ENCODE results near the gene BRAF.
"Not testable (repeated sequence)": the region's sequence is repeated elsewhere in the genome, so short reads cannot be mapped to it uniquely, and the experiment has no call there.

Gene BRAF

DNA sequence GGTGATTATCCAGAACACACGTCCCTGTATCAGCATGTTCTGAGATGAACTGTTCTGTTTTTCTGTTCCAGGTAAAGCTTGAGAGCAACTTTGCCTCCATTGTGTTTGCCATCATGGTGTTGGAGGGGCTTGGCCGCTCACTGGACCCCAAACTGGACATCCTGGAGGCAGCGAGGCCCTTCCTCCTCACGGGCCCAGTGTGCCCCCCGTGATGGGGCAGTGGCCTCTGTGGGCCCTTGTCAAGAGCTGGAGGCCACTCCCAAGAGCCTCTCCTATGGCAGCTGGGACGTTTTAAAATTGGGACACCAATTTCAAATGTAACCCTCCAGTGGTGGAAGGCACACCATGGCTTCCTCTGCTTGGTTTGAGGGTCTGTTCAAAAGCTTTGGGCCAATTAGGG lies 230.1 kb downstream of the BRAF start:
- in situ Hi-C loops (cut with HindIII; ENCODE audit: low sequenced_read_pairs) = no loop called here

DNA sequence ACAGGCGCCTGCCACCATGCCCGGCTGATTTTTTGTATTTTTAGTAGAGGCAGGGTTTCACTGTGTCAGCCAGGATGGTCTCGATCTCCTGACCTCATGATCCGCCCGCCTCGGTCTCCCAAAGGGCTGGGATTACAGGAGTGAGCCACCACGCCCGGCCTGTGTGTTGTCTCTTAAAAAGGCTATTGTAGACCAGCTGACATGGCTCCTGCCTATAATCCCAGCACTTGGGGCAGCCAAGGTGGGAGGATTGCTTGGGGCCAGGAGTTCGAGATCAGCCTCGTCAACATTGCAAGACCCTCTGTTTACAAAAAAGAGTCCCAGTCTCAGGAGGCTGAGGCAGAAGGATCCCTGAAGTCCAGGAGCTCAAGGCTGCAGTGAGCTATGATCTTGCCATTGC lies 230.9 kb downstream of the BRAF start:
- H3K4me3 ChIP-seq (ENCODE audit: low read depth, low read length); DNase-seq (ENCODE audit: low read depth); in situ Hi-C loops (cut with HindIII; ENCODE audit: low sequenced_read_pairs): not testable (repeated sequence)

More for the DNA sequence above, 230.1 kb downstream of the BRAF start:
- no peak for DNase-seq (ENCODE audit: low read depth)
- no peak overlapping the region for H3K4me3 ChIP-seq (ENCODE audit: low read depth, low read length)
- TF ChIP-seq, protein P1, sequence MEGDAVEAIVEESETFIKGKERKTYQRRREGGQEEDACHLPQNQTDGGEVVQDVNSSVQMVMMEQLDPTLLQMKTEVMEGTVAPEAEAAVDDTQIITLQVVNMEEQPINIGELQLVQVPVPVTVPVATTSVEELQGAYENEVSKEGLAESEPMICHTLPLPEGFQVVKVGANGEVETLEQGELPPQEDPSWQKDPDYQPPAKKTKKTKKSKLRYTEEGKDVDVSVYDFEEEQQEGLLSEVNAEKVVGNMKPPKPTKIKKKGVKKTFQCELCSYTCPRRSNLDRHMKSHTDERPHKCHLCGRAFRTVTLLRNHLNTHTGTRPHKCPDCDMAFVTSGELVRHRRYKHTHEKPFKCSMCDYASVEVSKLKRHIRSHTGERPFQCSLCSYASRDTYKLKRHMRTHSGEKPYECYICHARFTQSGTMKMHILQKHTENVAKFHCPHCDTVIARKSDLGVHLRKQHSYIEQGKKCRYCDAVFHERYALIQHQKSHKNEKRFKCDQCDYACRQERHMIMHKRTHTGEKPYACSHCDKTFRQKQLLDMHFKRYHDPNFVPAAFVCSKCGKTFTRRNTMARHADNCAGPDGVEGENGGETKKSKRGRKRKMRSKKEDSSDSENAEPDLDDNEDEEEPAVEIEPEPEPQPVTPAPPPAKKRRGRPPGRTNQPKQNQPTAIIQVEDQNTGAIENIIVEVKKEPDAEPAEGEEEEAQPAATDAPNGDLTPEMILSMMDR (IDR thresholded peaks at IDR 0.05; ENCODE audit: low read depth, low read length, missing control alignments) = no peak

DNA sequence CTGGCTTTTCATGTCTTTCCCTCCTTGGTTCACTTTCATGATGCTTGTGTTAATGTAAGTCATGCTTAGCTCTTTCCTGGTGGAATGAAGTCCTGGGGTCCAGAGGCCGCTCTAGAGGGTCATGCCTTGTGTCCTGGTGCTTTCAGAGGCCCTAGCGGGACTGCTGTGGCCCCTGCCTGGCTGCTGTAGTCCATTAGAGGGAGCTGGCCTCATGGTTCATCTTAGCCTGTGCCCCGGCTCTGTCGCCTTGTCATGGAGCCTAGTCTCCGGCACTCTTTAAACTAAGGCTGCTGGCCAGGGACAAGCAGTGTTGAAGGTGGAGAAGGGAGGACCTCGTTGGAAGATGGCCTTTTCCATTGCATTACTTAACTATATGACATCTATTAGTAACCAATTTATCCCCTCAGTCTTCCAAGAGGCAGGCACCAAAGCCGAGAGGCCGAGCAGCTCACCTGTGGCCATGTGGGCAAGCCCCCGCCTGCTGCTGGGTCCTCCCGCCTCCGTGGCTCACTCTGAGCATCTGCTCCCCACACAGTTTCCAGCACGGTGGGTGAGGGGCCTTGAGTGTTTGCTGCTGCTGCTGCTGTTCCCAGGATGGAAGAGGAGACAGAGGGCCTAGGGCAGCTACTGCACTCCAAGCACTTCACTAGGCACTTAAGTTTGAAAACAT lies 233.2 kb downstream of the BRAF start:
- H3K4me3 ChIP-seq (ENCODE audit: low read depth, low read length) = no peak overlapping the region
- no peak for DNase-seq (ENCODE audit: low read depth)
- in situ Hi-C loops (cut with HindIII; ENCODE audit: low sequenced_read_pairs) = no loop called here
- TF ChIP-seq, protein P1 (IDR thresholded peaks at IDR 0.05; ENCODE audit: low read depth, low read length, missing control alignments) = no peak

DNA sequence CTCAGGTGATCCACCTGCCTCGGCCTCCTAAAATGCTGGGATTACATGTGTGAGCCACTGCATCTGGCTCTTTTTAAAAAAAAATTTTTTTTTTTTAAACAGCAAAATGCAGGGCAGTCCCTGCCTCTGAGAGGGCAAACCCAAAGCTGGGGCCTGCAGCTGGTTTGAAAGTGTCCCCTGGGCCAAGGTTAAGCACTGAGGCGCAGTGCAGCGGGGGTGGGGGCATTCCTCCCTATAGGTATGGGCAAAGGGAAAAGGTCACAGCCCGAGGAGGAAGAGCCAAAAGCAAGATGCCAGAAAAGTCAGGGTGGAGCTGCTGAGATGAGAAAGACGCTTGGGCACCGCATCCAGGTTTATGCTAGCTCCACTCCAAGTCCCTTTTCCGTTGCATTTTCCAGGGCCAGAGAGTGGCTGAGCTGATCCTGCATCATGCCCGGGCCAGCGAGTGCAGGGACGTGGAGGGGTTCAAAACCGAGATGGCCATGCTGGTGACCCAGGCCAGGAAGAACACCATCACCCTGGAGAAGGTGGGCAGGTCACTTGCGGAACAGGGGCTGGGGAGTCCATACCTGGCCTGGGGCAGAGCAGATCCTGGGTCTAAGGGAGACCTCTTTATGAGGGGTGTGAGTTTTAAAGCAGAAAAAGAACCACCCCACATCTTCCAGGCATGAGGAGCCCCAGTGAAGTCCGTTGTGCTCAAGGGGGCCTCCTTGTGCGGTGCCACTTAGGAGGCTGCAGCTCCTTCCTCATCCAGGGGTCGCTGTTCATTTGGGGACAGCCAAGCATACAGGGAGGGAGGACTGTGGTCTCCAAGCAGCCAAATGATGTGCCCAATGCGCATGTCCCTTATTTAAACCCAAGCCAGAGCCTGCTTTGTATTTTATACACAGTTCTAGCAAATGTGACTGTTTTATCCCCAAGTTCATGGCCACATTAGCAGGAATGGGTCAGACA lies 235.3 kb downstream of the BRAF start:
- no peak for DNase-seq (ENCODE audit: low read depth)
- in situ Hi-C loops (cut with HindIII; ENCODE audit: low sequenced_read_pairs) = no loop called here
- TF ChIP-seq, protein P1 (IDR thresholded peaks at IDR 0.05; ENCODE audit: low read depth, low read length, missing control alignments) = no peak
- H3K4me3 ChIP-seq (ENCODE audit: low read depth, low read length) = no peak overlapping the region

DNA sequence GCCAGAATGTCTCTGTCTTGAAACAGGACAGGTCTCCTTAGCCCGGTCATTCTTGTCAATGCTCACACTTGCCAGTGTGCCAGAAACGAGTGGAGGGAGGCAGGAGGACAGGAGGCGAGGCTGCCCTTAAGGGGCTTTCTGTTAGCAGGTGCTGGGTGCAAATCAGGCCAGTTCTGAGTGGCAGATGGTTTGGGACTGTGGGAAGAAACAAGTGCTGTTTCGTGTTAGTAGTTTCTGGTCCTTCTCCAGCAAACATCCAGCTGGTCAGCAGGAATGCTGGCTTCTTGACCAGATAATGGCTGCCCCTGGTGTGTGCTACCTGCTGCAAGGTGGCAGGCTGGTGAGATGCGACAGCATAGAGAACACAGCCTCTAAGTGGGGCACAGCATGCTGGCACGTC lies 236.4 kb downstream of the BRAF start:
- DNase-seq (ENCODE audit: low read depth) = no peak
- TF ChIP-seq, protein P1 (IDR thresholded peaks at IDR 0.05; ENCODE audit: low read depth, low read length, missing control alignments) = no peak
- H3K4me3 ChIP-seq (ENCODE audit: low read depth, low read length) = no peak overlapping the region
- in situ Hi-C loops (cut with HindIII; ENCODE audit: low sequenced_read_pairs) = no loop called here

DNA sequence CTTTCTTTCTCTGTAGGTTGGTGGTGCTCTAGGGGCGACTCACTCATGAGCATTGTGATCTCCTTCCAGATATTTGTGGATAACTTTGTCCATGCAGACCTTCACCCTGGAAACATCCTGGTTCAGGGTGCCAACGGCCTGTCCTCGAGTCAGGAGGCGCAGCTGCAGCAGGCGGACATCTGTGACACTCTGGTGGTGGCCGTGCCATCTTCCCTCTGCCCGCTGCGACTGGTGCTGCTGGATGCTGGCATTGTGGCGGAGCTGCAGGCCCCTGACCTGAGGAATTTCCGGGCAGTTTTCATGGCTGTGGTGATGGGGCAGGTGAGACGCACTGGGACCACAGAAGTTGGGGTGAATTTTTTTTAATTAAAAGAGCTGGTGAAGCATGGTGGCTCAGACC lies 237.8 kb downstream of the BRAF start:
- TF ChIP-seq, protein P1 (IDR thresholded peaks at IDR 0.05; ENCODE audit: low read depth, low read length, missing control alignments) = no peak
- in situ Hi-C loops (cut with HindIII; ENCODE audit: low sequenced_read_pairs) = no loop called here
- DNase-seq (ENCODE audit: low read depth) = no peak

More for the DNA sequence above, 237.8 kb downstream of the BRAF start:
- H3K4me3 ChIP-seq (ENCODE audit: low read depth, low read length) = no peak overlapping the region
